Muscle of leg (tissue), 11 donors: ENCODE data around the gene CENPP. TPM values are rescaled to one million over a fixed set of nuclear protein-coding genes. Genes with fewer than 3 reads are reported as not detected.

Source experiments
- DNase-seq: peaks from one replicate; pipeline ENCODE4 v3.0.0; 2013
- H3K27ac ChIP-seq: one replicate; pipeline ENCODE4 v1.5.1; 2013; ENCODE audit warnings: mild to moderate bottlenecking, low read length, control low read depth
- H3K27me3 ChIP-seq: one replicate; pipeline ENCODE4 v1.6.1; 2013; ENCODE audit warnings: low read length; ENCODE audit not compliant: control insufficient read depth, insufficient read depth
- H3K36me3 ChIP-seq: one replicate; pipeline ENCODE4 v1.6.1; 2013; ENCODE audit warnings: low read length; ENCODE audit not compliant: control insufficient read depth, insufficient read depth
- H3K4me1 ChIP-seq: one replicate; pipeline ENCODE4 v1.6.1; 2013; ENCODE audit warnings: low read length; ENCODE audit not compliant: control insufficient read depth, insufficient read depth
- H3K4me3 ChIP-seq: one replicate; pipeline ENCODE4 v1.5.1; 2013; ENCODE audit warnings: low read length, control low read depth
- H3K9me3 ChIP-seq: replicated peaks from 2 replicates; pipeline ENCODE4 v1.6.1; 2013; ENCODE audit warnings: low read depth, low read length; ENCODE audit not compliant: control insufficient read depth
- WGBS: methylation state at CpG from one replicate; pipeline ENCODE4 v1.1.5; 2013; ENCODE audit warnings: missing lambda C conversion rate; ENCODE audit not compliant: insufficient coverage; 5-methylcytosine and 5-hydroxymethylcytosine counted together
- polyA plus RNA-seq, 8 donors: library from polyadenylated mRNA; unstranded; fragments of 120-200 nt; gene quantifications; one replicate each; pipeline versions ENCODE4 v1.2.1 to v1.2.3, GENCODE V29; 2013; ENCODE audit warnings: inconsistent platforms in 1 of 8, low replicate concordance in 1 of 8; ENCODE audit not compliant: insufficient read length in 8 of 8, insufficient read depth in 1 of 8
- total RNA-seq: library from RNA; stranded (reverse); fragments of 120-200 nt; gene quantifications from one replicate; pipeline ENCODE4 v1.2.4, GENCODE V29; 2013

CENPP gene
- total and polyA plus RNA-seq, 9 donors = 3.6 to 6.4 (median 5.5) TPM

DNA sequence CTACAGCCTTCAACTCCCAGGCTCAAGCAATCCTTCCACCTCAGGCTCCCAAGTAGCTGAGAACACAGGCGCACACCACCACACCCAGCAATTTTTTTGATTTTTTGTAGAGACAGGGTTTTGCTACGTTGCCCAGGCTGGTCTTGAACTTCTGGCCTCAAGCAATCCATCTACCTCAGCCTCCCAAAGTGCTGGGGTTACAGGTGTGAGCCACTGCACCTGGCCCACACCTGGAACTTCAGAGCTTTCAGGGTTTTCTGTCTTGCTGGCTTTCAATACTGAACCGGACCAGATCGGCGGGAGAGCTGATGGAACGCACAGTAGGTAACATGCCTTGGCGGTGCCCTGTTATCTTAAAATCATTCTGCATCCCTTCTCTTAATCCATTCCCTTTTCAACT lies 313.4 kb downstream of the CENPP start:
- no peak overlapping the region for H3K4me3 ChIP-seq
- no peak overlapping the region for H3K27ac ChIP-seq
- H3K27me3 ChIP-seq = no peaks in the 10 kb centered on the region
- H3K36me3 ChIP-seq = peaks cover 74% of the 10 kb centered on the region
- no peak for DNase-seq
- H3K9me3 ChIP-seq = no peaks in the 10 kb centered on the region
- peaks cover 7% of the 10 kb centered on the region for H3K4me1 ChIP-seq
- WGBS = 97% methylated on average over 6 of the region's 7 CpGs

DNA sequence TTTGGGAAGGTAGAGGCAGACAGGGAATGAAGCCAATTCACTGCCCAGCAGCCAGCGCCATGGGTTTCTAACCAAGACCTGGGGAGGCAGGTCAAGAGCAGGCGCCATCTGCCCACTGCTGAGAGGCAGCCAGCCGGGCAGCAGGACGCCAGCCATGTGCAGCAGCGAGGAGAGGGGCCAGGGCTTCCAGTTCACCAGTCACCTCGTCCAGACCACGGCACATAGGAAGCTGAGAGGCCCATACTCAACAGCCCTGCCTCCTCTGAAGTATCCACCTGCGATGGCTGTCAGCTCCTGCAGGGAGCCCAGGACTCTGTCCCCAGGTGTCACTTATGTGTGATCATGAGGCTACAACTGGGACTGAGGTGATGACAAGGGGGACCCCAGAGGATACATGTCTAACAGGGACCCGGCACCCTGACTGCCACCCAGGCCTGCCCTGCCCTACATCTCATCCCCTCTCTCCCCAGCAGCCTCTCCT lies 314.1 kb downstream of the CENPP start:
- Histone ChIP-seq H3K4me3 (no peak overlapping the region), H3K27ac (no peak overlapping the region), H3K36me3 (peaks cover 76% of the 10 kb centered on the region), H3K9me3 (no peaks in the 10 kb centered on the region), H3K4me1 (peaks cover 3% of the 10 kb centered on the region), H3K27me3 (no peaks in the 10 kb centered on the region)
- 98% methylated on average over 6 of the region's 9 CpGs for WGBS
- DNase-seq = no peak

- 88% methylated on average over 5 of the region's 8 CpGs for WGBS
- no peaks in the 10 kb centered on the region for H3K27me3 ChIP-seq
- H3K9me3 ChIP-seq = no peaks in the 10 kb centered on the region
- H3K4me1 ChIP-seq = no peaks in the 10 kb centered on the region
- no peak overlapping the region for H3K4me3 ChIP-seq
- H3K36me3 ChIP-seq = peaks cover 74% of the 10 kb centered on the region
- no peak for DNase-seq
- H3K27ac ChIP-seq = no peak overlapping the region
These were observed 314.8 kb downstream of the CENPP start for GRCh38 chr9:92640398-92641091.

DNA sequence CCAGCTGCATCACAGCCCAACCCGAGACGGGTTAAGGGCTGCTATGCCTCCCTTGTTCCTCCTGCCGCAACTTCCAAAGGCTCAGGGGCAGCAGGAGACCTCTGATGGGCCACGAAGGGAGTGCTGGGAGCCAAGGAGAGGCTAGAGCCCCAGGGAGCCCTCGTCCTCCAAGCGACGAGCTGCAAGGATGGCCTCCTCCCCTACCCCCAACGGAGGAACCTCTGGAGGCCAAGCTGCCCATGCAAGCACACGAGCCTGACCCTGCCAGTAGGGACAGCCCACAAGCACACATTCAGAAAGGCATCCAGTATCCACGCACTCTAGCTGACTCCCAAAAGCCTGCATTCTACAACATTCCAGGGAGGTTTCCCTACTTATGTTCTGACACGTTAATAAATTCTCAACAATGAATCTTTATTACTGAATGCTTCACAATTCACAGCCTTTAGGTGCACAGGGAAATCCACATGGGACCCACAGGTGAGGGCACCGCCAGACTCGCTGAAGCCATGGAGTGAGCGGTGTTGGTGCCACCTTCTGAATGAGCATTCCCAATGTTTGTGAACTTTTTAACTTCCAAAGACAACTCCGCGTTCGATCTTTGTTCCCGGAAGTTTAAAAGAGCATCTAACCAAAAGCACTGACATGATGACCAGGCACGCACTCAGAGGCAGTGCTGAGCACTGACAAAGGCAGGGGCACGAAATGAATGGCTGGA lies 315.5 kb downstream of the CENPP start:
- H3K27ac ChIP-seq = no peak overlapping the region
- no peaks in the 10 kb centered on the region for H3K4me1 ChIP-seq
- 88% methylated on average over 16 of the region's 20 CpGs for WGBS
- H3K9me3 ChIP-seq = no peaks in the 10 kb centered on the region
- no peaks in the 10 kb centered on the region for H3K27me3 ChIP-seq
- H3K4me3 ChIP-seq = no peak overlapping the region
- DNase-seq = no peak
- H3K36me3 ChIP-seq = peaks cover 67% of the 10 kb centered on the region

- 78% methylated on average over 7 of the region's 8 CpGs for WGBS
- H3K4me1 ChIP-seq = no peaks in the 10 kb centered on the region
- DNase-seq = no peak
- no peaks in the 10 kb centered on the region for H3K9me3 ChIP-seq
- no peaks in the 10 kb centered on the region for H3K27me3 ChIP-seq
- no peak overlapping the region for H3K27ac ChIP-seq
- peaks cover 64% of the 10 kb centered on the region for H3K36me3 ChIP-seq
- no peak overlapping the region for H3K4me3 ChIP-seq
These were observed 316.3 kb downstream of the CENPP start for GRCh38 chr9:92642041-92642451.

GRCh38 chr9:92642564-92642963 lies 316.8 kb downstream of the CENPP start:
- Histone ChIP-seq H3K36me3 (peaks cover 59% of the 10 kb centered on the region), H3K4me1 (no peaks in the 10 kb centered on the region), H3K4me3 (no peak overlapping the region), H3K27me3 (no peaks in the 10 kb centered on the region), H3K9me3 (no peaks in the 10 kb centered on the region), H3K27ac (no peak overlapping the region)
- DNase-seq = no peak
- WGBS = 85% methylated on average over 2 of the region's 7 CpGs

GRCh38 chr9:92644278-92644677 lies 318.5 kb downstream of the CENPP start:
- H3K9me3 ChIP-seq = no peaks in the 10 kb centered on the region
- no peak overlapping the region for H3K4me3 ChIP-seq
- H3K27ac ChIP-seq = no peak overlapping the region
- H3K27me3 ChIP-seq = no peaks in the 10 kb centered on the region
- H3K36me3 ChIP-seq = peaks cover 60% of the 10 kb centered on the region
- DNase-seq = no peak
- WGBS = 89% methylated on average over 7 of the region's 7 CpGs
- H3K4me1 ChIP-seq = no peaks in the 10 kb centered on the region

- WGBS = 92% methylated on average over 2 of the region's 4 CpGs
- no peaks in the 10 kb centered on the region for H3K4me1 ChIP-seq
- H3K9me3 ChIP-seq = no peaks in the 10 kb centered on the region
- no peak overlapping the region for H3K27ac ChIP-seq
- H3K27me3 ChIP-seq = no peaks in the 10 kb centered on the region
- no peak overlapping the region for H3K4me3 ChIP-seq
- H3K36me3 ChIP-seq = peaks cover 56% of the 10 kb centered on the region
- DNase-seq = no peak
These were observed 319.3 kb downstream of the CENPP start for GRCh38 chr9:92645041-92645440.

GRCh38 chr9:92647671-92648473 lies 322.1 kb downstream of the CENPP start:
- H3K4me1 ChIP-seq = no peaks in the 10 kb centered on the region
- WGBS = 91% methylated on average over 7 of the region's 11 CpGs
- no peaks in the 10 kb centered on the region for H3K9me3 ChIP-seq
- no peak overlapping the region for H3K4me3 ChIP-seq
- no peak for DNase-seq
- no peak overlapping the region for H3K27ac ChIP-seq
- H3K36me3 ChIP-seq = peaks cover 43% of the 10 kb centered on the region
- no peaks in the 10 kb centered on the region for H3K27me3 ChIP-seq

DNA sequence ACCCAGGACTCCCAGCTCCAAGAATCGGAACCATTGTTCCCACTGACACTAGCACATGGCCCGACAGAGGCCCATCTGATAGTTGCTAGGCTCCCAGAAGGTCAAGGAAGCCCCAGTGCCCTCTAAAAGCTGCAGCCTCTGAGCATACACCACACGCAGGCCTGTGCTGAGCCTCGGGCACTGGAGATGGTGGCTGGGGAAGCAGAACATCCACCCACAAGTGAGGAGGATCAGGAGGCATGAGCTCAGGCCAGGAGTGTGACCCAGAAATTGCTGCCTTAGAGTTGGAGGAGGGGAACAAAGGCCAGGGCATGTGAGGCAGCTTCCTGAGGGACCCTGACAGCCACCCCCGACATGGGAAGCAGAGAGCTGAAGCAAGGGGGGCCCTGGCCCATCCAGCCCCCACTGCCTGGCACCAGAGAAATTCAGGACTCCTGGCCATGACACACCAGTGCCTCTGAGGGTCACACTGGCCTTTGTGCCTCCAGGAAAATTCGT lies 322.8 kb downstream of the CENPP start:
- no peaks in the 10 kb centered on the region for H3K27me3 ChIP-seq
- WGBS = 86% methylated on average over 6 of the region's 6 CpGs
- no peak overlapping the region for H3K4me3 ChIP-seq
- no peaks in the 10 kb centered on the region for H3K9me3 ChIP-seq
- H3K27ac ChIP-seq = no peak overlapping the region
- DNase-seq = no peak
- no peaks in the 10 kb centered on the region for H3K4me1 ChIP-seq
- peaks cover 46% of the 10 kb centered on the region for H3K36me3 ChIP-seq
